ENCODE results near the gene IL4R. TPM values are rescaled to one million over a fixed set of nuclear protein-coding genes. Genes with fewer than 3 reads are reported as not detected.

Gene IL4R
- total and polyA plus RNA-seq, 4 donors, result 15.5 to 61.9 (median 29.9) TPM

GRCh38 chr16:27370318-27370717 is 56.5 kb downstream of the IL4R start:
- Histone ChIP-seq H3K27me3 (ENCODE audit: control insufficient read depth in 4 of 4, insufficient read depth in 4 of 4, low read length in 3 of 4) (no peaks in the 10 kb centered on the region), H3K9me3 (ENCODE audit: control insufficient read depth in 4 of 4, low read length in 3 of 4) (no peaks in the 10 kb centered on the region), H3K36me3 (ENCODE audit: control insufficient read depth in 4 of 4, insufficient read depth in 3 of 4, low read depth in 1 of 4, low read length in 3 of 4) (no peaks in the 10 kb centered on the region), H3K27ac (ENCODE audit: low read depth in 1 of 2, low read length in 2 of 2) (no peak overlapping the region), H3K9ac (ENCODE audit: low read depth in 1 of 2, low read length in 2 of 2) (no peak overlapping the region), H3K4me3 (ENCODE audit: low read depth in 1 of 3, low read length in 3 of 3) (no peak overlapping the region), H3K4me1 (ENCODE audit: control insufficient read depth in 4 of 4, insufficient read depth in 4 of 4, low read length in 3 of 4) (peaks cover 8 to 18% (median 13%) of the 10 kb centered on the region in 4 donors)
- TF ChIP-seq FOXA1 (IDR thresholded peaks at IDR 0.05), result no peak
- no peak for TF ChIP-seq REST (IDR thresholded peaks at IDR 0.05)
- TF ChIP-seq TAF1 (conservative IDR thresholded peaks at IDR 0.05), result no peak
- TF ChIP-seq HNF4G (IDR thresholded peaks at IDR 0.05), result no peak
- TF ChIP-seq MAX (IDR thresholded peaks at IDR 0.05), result no peak
- no peak for TF ChIP-seq GABPA (IDR thresholded peaks at IDR 0.05 in 1 of 2, conservative IDR thresholded peaks at IDR 0.05 in 1 of 2)
- no peak for TF ChIP-seq RAD21 (IDR thresholded peaks at IDR 0.05)
- DNase-seq (ENCODE audit: low spot score), result no peak

- TF ChIP-seq SP1 (IDR thresholded peaks at IDR 0.05) (no peak), RAD21 (IDR thresholded peaks at IDR 0.05) (no peak), YY1 (IDR thresholded peaks at IDR 0.05) (no peak), HNF4G (IDR thresholded peaks at IDR 0.05) (no peak), JUND (IDR thresholded peaks at IDR 0.05) (no peak), FOXA1 (IDR thresholded peaks at IDR 0.05) (no peak), TAF1 (conservative IDR thresholded peaks at IDR 0.05) (no peak), REST (IDR thresholded peaks at IDR 0.05) (no peak), NR2F2 (IDR thresholded peaks at IDR 0.05) (no peak), ZBTB33 (IDR thresholded peaks at IDR 0.05) (no peak), RXRA (IDR thresholded peaks at IDR 0.05) (no peak), GABPA (IDR thresholded peaks at IDR 0.05 in 1 of 2, conservative IDR thresholded peaks at IDR 0.05 in 1 of 2) (no peak)
- Histone ChIP-seq H3K27ac (ENCODE audit: low read depth in 1 of 2, low read length in 2 of 2) (no peak overlapping the region), H3K27me3 (ENCODE audit: control insufficient read depth in 4 of 4, insufficient read depth in 4 of 4, low read length in 3 of 4) (no peaks in the 10 kb centered on the region), H3K4me3 (ENCODE audit: low read depth in 1 of 3, low read length in 3 of 3) (no peak overlapping the region), H3K36me3 (ENCODE audit: control insufficient read depth in 4 of 4, insufficient read depth in 3 of 4, low read depth in 1 of 4, low read length in 3 of 4) (no peaks in the 10 kb centered on the region), H3K4me1 (ENCODE audit: control insufficient read depth in 4 of 4, insufficient read depth in 4 of 4, low read length in 3 of 4) (no peaks in the 10 kb centered on the region), H3K9me3 (ENCODE audit: control insufficient read depth in 4 of 4, low read length in 3 of 4) (no peaks in the 10 kb centered on the region), H3K9ac (ENCODE audit: low read depth in 1 of 2, low read length in 2 of 2) (no peak overlapping the region)
- no peak for DNase-seq (ENCODE audit: low spot score)
- 94% methylated on average over 3 of the region's 3 CpGs for whole genome bisulfite sequencing
Observed at GRCh38 chr16:27373312-27373711, 59.5 kb downstream of the IL4R start.
